Activated T-helper 1 cell treated with anti-CD3 and anti-CD28 coated beads, Interleukin-2, amount 50 U/mL, for 16 hours (primary cell): Measurements from ENCODE around the gene SEZ6.

ENCODE experiments used
- DNase-seq, 2 donors: peaks; one replicate each; pipeline ENCODE4 v3.0.0-alpha.2; 2020; ENCODE audit warnings: low read depth in 1 of 2, low spot score in 1 of 2

The SEZ6 gene

GRCh38 chr17:29003289-29003688 lies 2.5 kb downstream of the SEZ6 start:
- no peak for DNase-seq

- no peak for DNase-seq
Measured at GRCh38 chr17:29002811-29003210, 3.0 kb downstream of the SEZ6 start.

DNA sequence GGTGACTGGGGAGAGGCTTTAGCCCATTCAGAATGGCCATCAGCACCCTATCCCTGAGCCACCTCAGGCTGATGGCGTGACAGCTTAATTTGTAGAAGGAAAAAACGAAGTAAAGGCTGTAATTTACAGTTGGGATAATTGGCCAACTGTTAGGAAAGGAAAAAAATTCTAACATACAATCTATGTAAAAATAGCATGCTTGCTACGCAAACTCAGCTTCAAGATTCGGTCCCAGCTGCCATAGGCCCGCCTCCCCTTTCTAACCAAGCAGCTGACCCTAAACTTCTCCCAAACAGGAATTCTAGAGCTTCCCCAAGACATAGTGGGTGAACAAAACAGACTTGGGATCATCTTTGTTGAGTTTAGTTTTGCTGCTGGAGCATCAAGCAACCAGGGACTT lies 4.9 kb downstream of the SEZ6 start:
- DNase-seq: no peak

GRCh38 chr17:28999206-28999605 lies 6.6 kb downstream of the SEZ6 start:
- no peak for DNase-seq

DNA sequence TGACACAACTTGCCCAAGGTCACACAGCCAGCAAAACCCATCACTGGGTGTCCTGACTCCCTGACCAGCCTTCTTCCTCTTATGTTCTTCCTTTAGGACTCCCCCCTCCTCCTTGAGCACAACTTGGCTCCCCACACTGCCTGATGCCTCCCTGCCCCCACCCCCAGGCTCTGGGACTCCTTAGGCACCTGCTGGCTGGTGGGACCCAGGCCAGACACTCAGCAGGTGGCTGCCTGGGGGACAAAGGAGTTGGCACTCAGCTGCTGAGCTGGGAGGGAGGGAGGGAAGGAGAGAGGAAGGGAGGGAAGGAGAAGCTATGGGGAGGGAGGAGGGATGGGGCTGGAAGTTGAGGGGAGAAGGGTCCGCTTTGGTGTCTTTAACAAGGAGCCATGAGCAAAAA lies 8.0 kb downstream of the SEZ6 start:
- DNase-seq: no peak

GRCh38 chr17:28996554-28997096 lies 9.2 kb downstream of the SEZ6 start:
- DNase-seq: no peak

GRCh38 chr17:28993645-28994426 lies 12.0 kb downstream of the SEZ6 start:
- no peak for DNase-seq

GRCh38 chr17:28992625-28993600 lies 12.9 kb downstream of the SEZ6 start:
- DNase-seq: no peak

DNA sequence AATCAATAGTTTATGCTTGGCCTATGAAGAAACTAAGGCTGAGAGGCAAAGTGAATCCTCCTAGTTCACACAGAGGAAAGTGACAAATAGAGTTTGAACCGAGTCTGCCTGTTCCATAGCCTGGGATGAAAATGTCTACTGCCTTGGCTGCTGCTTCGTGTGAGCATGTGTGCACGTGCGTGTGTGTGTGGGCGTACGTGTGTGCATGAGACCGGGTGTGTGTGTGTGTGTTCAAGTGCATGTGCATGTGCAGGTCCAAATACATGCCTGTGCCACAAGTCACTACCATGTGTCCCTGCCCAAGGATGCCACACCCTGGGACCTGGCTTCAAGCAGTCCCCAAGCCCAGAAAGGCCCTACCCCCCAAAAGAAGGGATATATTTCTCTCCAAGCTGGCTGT lies 13.6 kb downstream of the SEZ6 start:
- no peak for DNase-seq

- DNase-seq: no peak
Measured at GRCh38 chr17:28991779-28992178, 14.1 kb downstream of the SEZ6 start.

- no peak for DNase-seq
Measured at GRCh38 chr17:28989028-28989427, 16.8 kb downstream of the SEZ6 start.

GRCh38 chr17:28988475-28988874 lies 17.4 kb downstream of the SEZ6 start:
- DNase-seq: no peak

DNA sequence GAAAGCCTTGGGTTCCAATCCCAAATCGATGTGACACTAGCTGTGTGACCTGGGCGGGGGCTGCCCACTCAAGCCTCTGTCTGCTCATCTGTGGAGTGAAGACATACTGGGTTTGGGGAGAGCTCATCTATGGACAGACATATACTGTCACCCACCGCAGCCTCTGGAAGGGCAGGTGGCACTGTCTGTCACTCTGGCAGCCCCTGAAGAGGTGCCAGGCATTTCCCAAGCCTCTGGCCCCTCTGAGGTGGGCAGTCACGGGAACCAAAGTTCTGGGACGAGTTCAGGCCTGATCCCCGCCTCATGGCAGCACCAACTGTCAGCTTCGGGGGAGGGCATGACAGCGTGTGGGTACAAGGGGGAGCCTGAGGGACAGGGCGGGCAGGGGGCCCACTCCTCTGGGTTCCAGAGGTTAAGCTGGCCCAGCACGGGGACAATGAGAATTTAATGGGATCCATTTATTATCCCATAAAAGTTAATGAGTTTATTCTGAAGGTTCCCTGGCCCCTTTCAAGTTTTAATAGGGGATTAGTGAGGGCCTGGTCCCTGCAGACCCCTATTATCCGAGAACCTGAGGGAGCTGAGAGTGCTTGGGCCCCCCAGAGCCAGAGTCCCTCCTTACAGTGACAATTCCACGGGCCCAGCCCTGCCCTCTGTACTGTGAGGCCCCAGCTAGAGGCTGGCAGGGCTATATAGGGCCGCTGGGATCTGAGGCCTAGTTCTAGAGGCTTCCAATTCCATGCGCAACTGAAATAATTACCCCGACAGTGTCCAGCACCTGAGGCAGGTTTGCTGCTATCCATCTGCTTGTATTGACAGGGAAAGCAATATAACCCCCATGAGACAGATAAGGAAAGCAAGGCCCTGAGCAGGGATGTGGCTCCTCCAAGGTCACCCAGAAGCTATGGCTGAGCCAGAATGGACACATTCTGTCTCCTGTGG lies 18.8 kb downstream of the SEZ6 start:
- DNase-seq: no peak

DNA sequence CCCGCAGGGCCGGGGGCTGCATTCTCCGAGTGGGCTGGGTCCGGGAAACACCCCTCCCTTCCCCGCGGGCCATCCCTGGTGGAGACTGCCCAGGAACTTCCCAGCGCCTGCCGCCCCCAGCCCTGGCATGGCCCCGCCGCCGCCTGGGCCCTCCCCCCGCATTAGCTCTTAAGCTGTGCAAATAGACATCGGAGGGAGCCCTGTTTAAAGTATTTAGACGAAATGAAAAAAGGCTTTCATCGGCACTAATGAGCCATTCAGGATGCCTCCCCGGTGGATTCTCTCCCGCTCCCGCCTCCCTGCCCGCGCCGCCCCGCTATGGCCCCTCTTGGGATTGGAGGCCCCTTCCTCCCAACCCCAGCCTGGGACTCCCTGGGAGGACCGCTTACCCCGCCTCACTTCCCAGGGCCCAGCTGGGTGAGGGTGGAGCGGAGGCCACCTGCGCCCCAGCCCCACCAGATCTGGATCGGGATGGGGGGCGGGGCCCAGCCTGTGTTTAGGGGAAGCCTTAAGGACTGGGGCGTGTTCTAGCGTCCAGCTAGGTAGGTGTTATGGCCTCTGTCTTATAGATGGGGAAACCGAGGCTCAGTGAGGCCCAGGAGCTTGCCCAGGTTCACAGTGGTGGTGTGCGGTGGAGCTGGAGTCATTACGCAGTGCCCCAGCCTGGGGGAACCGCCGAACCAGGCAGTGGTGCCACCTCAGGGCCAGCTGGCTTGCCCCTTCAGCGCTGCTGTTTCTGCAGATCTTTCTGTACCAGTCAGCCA lies 19.7 kb downstream of the SEZ6 start:
- DNase-seq: no peak

- DNase-seq: no peak
Measured at GRCh38 chr17:28983286-28984230, 22.3 kb downstream of the SEZ6 start.

GRCh38 chr17:28982131-28982793 lies 23.6 kb downstream of the SEZ6 start:
- peak in 1 of 2 donors; percentile 16 for DNase-seq

DNA sequence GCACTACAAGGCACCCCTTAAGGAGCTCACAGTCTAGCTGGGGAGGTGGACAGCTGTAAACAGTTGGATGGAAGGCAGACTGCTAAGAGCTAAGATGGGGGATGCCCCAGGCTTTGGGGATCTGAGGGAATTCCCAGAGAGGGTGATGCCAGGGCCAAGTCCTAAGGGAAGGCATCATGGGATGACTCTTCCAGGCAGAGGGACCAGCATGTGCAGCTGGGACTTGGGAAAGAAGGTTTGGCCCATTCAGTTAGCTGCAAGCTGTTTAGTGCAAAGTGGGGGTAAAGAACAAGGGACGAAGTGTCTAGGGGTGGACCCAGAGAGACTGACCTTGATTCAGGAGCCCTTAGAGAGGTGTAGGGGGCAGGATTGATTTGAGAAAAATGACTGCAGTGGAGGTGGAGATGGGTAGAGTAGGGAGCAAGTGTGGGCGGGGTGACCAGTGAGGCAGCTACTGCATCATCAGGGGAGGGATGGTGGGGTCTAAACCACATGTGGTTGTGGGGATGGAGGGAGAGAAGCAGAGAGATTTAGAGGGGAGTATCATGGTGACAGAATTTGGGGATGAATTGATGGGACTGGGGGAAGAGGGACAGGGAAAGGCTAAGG lies 27.4 kb downstream of the SEZ6 start:
- DNase-seq: no peak
